Esophagus (tissue), 2 donors: ENCODE results near the gene POGLUT2. TPM values are rescaled to one million over a fixed set of nuclear protein-coding genes. Genes with fewer than 3 reads are reported as not detected.

ENCODE experiments used
- H3K27ac ChIP-seq, 2 donors: one replicate each; pipeline ENCODE4 v1.5.1; 2013; ENCODE audit warnings: low read depth in 2 of 2, mild to moderate bottlenecking in 2 of 2, inconsistent platforms in 1 of 2, low read length in 1 of 2, moderate library complexity in 1 of 2
- H3K27me3 ChIP-seq, 2 donors: one replicate each; pipeline ENCODE4 v1.6.1; 2013; ENCODE audit warnings: low read length in 2 of 2, control low read depth in 1 of 2, mild to moderate bottlenecking in 1 of 2; ENCODE audit not compliant: insufficient read depth in 2 of 2, control insufficient read depth in 1 of 2
- H3K36me3 ChIP-seq, 2 donors: one replicate each; pipeline ENCODE4 v1.6.1; 2013; ENCODE audit warnings: low read length in 1 of 2; ENCODE audit not compliant: control insufficient read depth in 2 of 2, insufficient read depth in 2 of 2
- H3K4me1 ChIP-seq, 2 donors: one replicate each; pipeline ENCODE4 v1.6.1; 2013; ENCODE audit warnings: low read length in 1 of 2; ENCODE audit not compliant: control insufficient read depth in 2 of 2, insufficient read depth in 2 of 2
- H3K4me3 ChIP-seq, 2 donors: one replicate each; pipeline ENCODE4 v1.5.1; 2013; ENCODE audit warnings: low read length in 2 of 2, mild to moderate bottlenecking in 2 of 2, low read depth in 1 of 2, moderate library complexity in 1 of 2
- H3K9me3 ChIP-seq, 2 donors: one replicate each; pipeline ENCODE4 v1.6.1; 2013; ENCODE audit warnings: mild to moderate bottlenecking in 2 of 2, low read depth in 1 of 2, low read length in 1 of 2, moderate library complexity in 1 of 2; ENCODE audit not compliant: control insufficient read depth in 2 of 2, insufficient read depth in 1 of 2
- WGBS, 2 donors: extraction: QIAGEN DNeasy Blood & Tissue Kit; methylation state at CpG; one replicate each; pipeline ENCODE4 v1.1.7; 2013; 5-methylcytosine and 5-hydroxymethylcytosine counted together
- polyA plus RNA-seq, 2 donors: library from polyadenylated mRNA; stranded (reverse); fragments of 200-250 nt; gene quantifications; one replicate each; pipeline ENCODE4 v1.2.3, GENCODE V29; 2013
- donor health status: healthy with polysubstance abuse.
- donor health status: Bipolar disorder and iron deficiency.

POGLUT2 gene
- polyA plus RNA-seq, 2 donors: 0.61 to 1.5 TPM

DNA sequence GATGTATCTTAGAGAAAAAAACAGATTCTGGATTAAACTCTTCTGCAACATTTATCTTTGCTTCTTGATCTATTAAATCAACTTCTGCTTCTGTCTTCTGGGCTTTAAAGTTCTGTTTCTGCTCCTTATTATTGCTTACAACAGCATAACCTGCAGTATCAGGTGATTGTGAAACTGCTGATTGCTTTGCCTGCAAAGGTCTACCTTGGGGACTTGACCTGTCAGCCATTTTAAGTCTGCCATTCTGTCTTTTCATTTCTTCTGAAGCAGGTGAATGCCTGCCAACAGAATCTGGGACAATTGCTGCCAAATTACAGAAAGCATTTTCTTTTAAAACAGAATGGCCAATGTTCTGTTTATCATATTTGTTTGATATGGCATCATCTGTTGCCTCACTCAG lies 56.3 kb downstream of the POGLUT2 start:
- no peak overlapping the region for H3K4me3 ChIP-seq
- peaks cover 0 to 3% of the 10 kb centered on the region in 2 donors for H3K27me3 ChIP-seq
- H3K36me3 ChIP-seq: no peaks in the 10 kb centered on the region
- H3K27ac ChIP-seq: no peak overlapping the region
- H3K9me3 ChIP-seq: no peaks in the 10 kb centered on the region
- H3K4me1 ChIP-seq: no peaks in the 10 kb centered on the region

DNA sequence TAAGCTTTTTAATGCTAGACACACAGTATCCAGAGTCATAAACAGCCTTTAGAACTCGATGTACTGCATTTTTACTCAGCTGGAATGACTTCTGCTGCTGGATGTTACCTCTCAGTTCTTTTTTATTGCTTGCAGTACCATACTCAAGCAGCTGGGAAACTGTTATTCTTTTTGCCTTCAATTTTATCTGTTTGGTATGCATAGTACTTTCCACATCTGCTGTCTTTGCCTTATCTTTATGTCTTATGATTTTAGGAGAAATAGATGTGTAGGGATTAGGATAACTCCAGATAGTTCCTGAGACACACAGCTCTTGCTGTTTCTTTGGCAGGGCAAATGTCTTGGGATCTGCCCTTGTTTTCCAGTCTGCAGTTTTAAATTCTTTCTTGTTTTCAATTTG lies 56.7 kb downstream of the POGLUT2 start:
- H3K27ac ChIP-seq: no peak overlapping the region
- WGBS, 2 donors: 60% methylated on average over 1 of the region's 1 CpG
- no peaks in the 10 kb centered on the region for H3K36me3 ChIP-seq
- H3K9me3 ChIP-seq: no peaks in the 10 kb centered on the region
- peaks cover 0 to 3% of the 10 kb centered on the region in 2 donors for H3K27me3 ChIP-seq
- H3K4me1 ChIP-seq: no peaks in the 10 kb centered on the region
- H3K4me3 ChIP-seq: no peak overlapping the region

Other genes starting within 250 kb of the POGLUT2 start
- 10 to 100 TPM; 15.2 to 17.1 TPM for gene TPP2, start 202.0 kb downstream of the POGLUT2 start, polyA plus RNA-seq
- gene METTL21C, start 103.9 kb downstream of the POGLUT2 start, polyA plus RNA-seq: not detected
- gene TEX30, start 25.2 kb downstream of the POGLUT2 start, polyA plus RNA-seq: 10 to 100 TPM; 10.3 to 15.7 TPM
- 1 to 10 TPM; 4.4 to 8.3 TPM for gene BIVM, start 143 bp upstream of the POGLUT2 start, polyA plus RNA-seq
- gene ERCC5, start 47.1 kb upstream of the POGLUT2 start, polyA plus RNA-seq: 10 to 100 TPM; 29.7 to 61.4 TPM